NCI-H1436 treated with DMSO at 0.1 percent for 48 hours (cell line): Measurements from ENCODE around the gene ENTHD1.

Experiments used
- DNase-seq: peaks from one replicate; lab custom pipeline; 2025; lab: John Stamatoyannopoulos, UW

ENTHD1 gene

GRCh38 chr22:39731481-39731880 is 162.1 kb downstream of the ENTHD1 start:
- DNase-seq = no peak

GRCh38 chr22:39729141-39729934 is 164.2 kb downstream of the ENTHD1 start:
- DNase-seq = no peak

- no peak for DNase-seq
Measured at GRCh38 chr22:39728236-39728860, 165.2 kb downstream of the ENTHD1 start.

DNA sequence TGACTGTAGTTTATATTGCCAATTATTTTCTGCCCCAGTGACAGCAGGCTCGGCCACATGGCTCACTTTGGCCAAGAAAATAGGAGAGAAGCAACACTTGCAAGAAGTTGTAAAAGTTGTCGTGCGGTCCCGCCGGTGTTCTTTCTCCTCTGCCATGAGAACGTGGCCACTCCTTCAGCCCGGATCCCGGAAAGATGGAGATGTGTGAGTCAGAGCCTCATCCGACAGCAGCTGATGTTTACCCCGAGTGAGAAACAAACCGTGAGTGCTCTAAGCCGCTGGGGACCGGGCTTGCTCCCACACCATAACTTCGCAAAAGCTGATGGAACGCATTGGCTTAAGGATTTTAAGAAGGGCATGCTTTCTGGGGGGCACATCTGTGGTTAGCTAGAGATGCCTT is 166.0 kb downstream of the ENTHD1 start:
- DNase-seq = no peak

GRCh38 chr22:39725351-39726035 is 168.1 kb downstream of the ENTHD1 start:
- no peak for DNase-seq

- DNase-seq = no peak
Measured at GRCh38 chr22:39724857-39725256, 168.7 kb downstream of the ENTHD1 start.

DNA sequence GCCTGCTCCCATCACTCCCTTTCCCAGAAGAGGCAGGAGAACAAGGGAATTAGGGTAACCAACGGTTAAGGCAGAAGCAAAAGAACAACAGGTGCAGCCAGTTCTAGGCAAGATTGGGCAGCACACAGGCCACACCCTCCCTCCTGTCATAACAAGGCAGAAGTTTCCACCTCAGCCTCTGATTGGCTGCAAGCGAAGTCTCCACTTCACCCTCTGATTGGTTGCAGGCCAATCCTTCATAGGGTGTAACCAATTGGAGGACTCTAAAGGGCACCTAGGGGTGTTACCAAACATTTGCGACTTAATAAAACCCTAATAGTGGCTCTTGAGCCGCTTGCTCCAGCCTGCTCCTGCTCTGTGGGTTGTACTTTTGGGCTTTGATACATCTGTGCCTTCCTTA is 169.2 kb downstream of the ENTHD1 start:
- no peak for DNase-seq

- DNase-seq = no peak
Measured at GRCh38 chr22:39723899-39724351, 169.6 kb downstream of the ENTHD1 start.

- no peak for DNase-seq
Measured at GRCh38 chr22:39723463-39723862, 170.1 kb downstream of the ENTHD1 start.

- no peak for DNase-seq
Measured at GRCh38 chr22:39722501-39722900, 171.1 kb downstream of the ENTHD1 start.

- no peak for DNase-seq
Measured at GRCh38 chr22:39722032-39722325, 171.6 kb downstream of the ENTHD1 start.

GRCh38 chr22:39721206-39722031 is 172.1 kb downstream of the ENTHD1 start:
- DNase-seq = no peak

- DNase-seq = no peak
Measured at GRCh38 chr22:39719559-39720450, 173.8 kb downstream of the ENTHD1 start.

DNA sequence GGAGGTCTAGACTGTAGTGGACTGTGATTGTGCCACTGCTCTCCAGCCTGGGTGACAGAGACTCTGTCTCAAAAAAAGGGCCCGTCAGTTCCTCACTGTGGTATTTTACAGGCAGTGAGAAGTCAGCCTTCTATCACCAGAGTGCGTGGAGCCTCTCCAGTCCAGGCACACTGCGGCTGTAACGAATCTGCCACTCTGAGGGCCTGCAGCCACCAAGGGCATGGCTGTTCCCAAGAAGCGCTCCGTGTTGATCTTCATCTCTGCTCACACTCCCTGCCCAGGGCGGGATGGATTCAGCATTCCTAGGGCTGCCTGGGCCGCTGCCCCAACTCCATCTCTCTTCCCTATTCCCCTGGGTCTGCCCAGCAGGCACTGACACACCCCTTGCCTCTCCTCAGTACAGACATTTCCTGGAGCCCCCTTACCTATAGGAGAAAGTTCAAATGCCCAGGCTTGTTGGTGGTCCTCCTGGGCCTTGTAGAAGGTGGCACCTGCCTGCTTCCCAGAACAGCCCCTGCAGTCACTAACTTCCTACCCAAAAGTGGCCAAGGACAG is 174.6 kb downstream of the ENTHD1 start:
- DNase-seq = no peak

DNA sequence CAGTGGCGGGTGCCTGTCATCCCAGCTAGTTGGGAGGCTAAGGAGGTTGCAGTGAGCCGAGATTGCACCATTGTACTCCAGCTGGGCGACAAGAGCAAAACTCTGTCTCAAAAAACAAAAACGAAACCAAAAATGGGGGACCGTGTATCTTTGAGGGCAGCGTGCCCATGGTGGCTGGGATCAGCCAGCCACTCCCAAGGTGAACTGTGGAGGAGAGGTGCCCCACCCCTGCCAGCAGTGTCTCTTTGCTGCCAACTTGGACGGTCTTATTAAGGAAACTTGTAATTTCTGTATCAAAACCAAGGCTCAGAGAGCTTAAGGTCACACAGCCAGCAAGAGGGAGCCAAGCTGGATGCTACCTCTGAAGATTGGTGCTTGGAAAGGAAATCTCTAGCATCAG is 175.4 kb downstream of the ENTHD1 start:
- DNase-seq = no peak

DNA sequence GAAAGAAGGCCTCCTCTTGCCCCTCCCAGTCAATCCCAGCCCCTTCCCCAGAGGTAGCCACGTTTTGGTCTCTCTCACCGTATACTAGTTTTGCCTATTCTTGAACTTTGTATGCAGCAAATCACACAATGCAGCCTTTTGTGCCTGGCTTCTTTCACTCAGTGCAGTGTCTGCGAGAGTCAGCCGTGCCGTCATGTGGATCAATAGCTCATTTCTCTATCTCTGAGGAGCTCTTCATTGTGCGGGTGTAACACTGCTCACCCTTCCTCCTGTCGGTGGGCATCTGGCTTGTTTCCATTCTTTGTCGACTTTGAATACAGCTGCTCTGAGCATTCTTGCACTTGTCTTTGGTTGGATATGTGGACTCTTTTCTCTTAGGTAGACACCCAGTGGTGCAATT is 176.5 kb downstream of the ENTHD1 start:
- no peak for DNase-seq

GRCh38 chr22:39716534-39716933 is 177.0 kb downstream of the ENTHD1 start:
- no peak for DNase-seq

- DNase-seq = no peak
Measured at GRCh38 chr22:39715778-39716495, 177.6 kb downstream of the ENTHD1 start.

GRCh38 chr22:39714321-39714720 is 179.2 kb downstream of the ENTHD1 start:
- DNase-seq = no peak

GRCh38 chr22:39713799-39714290 is 179.7 kb downstream of the ENTHD1 start:
- no peak for DNase-seq
